Stomach (tissue), 9 donors: Measurements from ENCODE around the gene PCSK1N. TPM values are rescaled to one million over a fixed set of nuclear protein-coding genes. Genes with fewer than 3 reads are reported as not detected.

ENCODE experiments used
- DNase-seq, 2 donors: peaks; one replicate each; pipeline versions ENCODE4 v3.0.0 to v3.0.0-alpha.2; 2013 to 2019
- H3K27ac ChIP-seq, 5 donors: fragments of 200-600 bp in 4 of 5; sonication (generic) in 4 of 5; one replicate each; pipeline ENCODE4 v1.5.1; 2013 to 2019; ENCODE audit warnings: mild to moderate bottlenecking in 1 of 5, moderate library complexity in 1 of 5
- H3K27me3 ChIP-seq, 3 donors: fragments of 200-600 bp; sonication (generic); one replicate each; pipeline ENCODE4 v1.5.1; 2017 to 2019; ENCODE audit warnings: mixed run types in 1 of 3
- H3K36me3 ChIP-seq, 4 donors: fragments of 200-600 bp; sonication (generic); 1 replicate in 3 of 4; 2 replicates in 1 of 4; pipeline ENCODE4 v1.5.1; 2016 to 2019
- H3K4me1 ChIP-seq, 4 donors: fragments of 200-600 bp; sonication (generic); one replicate each; pipeline ENCODE4 v1.5.1; 2016 to 2019
- H3K4me3 ChIP-seq, 4 donors: fragments of 200-600 bp; sonication (generic) in 3 of 4; one replicate each; pipeline ENCODE4 v1.5.1; 2016 to 2019; ENCODE audit warnings: mild to moderate bottlenecking in 1 of 4
- H3K9me3 ChIP-seq, 4 donors: fragments of 200-600 bp; sonication (generic); one replicate each; pipeline ENCODE4 v1.5.1; 2016 to 2019
- CTCF ChIP-seq, 7 experiments: fragments of 450-650 bp in 4 of 7; fragments of 200-600 bp in 3 of 7; sonication (generic) in 3 of 7; IDR thresholded peaks; one replicate each; pipeline ENCODE4 v1.5.1; 2016 to 2019; ENCODE audit warnings: antibody characterized with exemption in 7 of 7, control low read depth in 2 of 7, mild to moderate bottlenecking in 1 of 7
- EP300 ChIP-seq: sonication (generic); formaldehyde crosslinking; IDR thresholded peaks from one replicate; pipeline ENCODE4 v1.6.1; 2017; ENCODE audit warnings: antibody characterized with exemption
- POLR2A ChIP-seq, 4 donors: fragments of 450-650 bp; IDR thresholded peaks; one replicate each; pipeline ENCODE4 v1.6.1; 2016; ENCODE audit warnings: antibody characterized with exemption in 4 of 4, control low read depth in 2 of 4, mild to moderate bottlenecking in 1 of 4, moderate library complexity in 1 of 4
- POLR2AphosphoS5 ChIP-seq, 3 donors: sonication (generic); formaldehyde crosslinking; IDR thresholded peaks; one replicate each; pipeline ENCODE4 v1.6.1; 2016; ENCODE audit warnings: antibody characterized with exemption in 3 of 3
- WGBS, 5 donors: extraction: QIAGEN DNeasy Blood & Tissue Kit in 3 of 5; methylation state at CpG; one replicate each; pipeline versions ENCODE4 v1.1.5 to v1.1.7; 2013 to 2018; 5-methylcytosine and 5-hydroxymethylcytosine counted together
- intact Hi-C: fragments of 100-400 bp; cut with DNase I; formaldehyde crosslinking; loops from one replicate; pipeline ENCODE4 v1.15.1; 2023; ENCODE audit warnings: low total_unique reads
- polyA plus RNA-seq, 3 donors: library from polyadenylated mRNA; stranded (reverse); fragments of 200-250 nt; gene quantifications; one replicate each; pipeline ENCODE4 v1.2.3, GENCODE V29; 2013
- total RNA-seq, 5 donors: library from RNA; depleted of rRNA; stranded (reverse); fragments of >200 nt; gene quantifications; one replicate each; pipeline versions ENCODE4 v1.1.0 to v1.2.3, GENCODE V29; 2014 to 2016
- donor health status: healthy with polysubstance abuse.
- donor health status: Bipolar disorder and iron deficiency.
- donor health status: healthy.

Gene PCSK1N
- total and polyA plus RNA-seq, 8 donors: 1.3 to 46.6 (median 12.7) TPM

GRCh38 chrX:48831136-48831908 is 4.1 kb downstream of the PCSK1N start:
- Histone ChIP-seq H3K4me3 (peak overlapping the region in 1 of 4 donors; percentile 22), H3K4me1 (peaks cover 0 to 18% (median 6%) of the 10 kb centered on the region in 4 donors), H3K9me3 (peaks cover 0 to 26% (median 7%) of the 10 kb centered on the region in 4 donors), H3K27me3 (peaks cover 6 to 70% (median 64%) of the 10 kb centered on the region in 3 donors), H3K36me3 (peaks cover 0 to 4% (median 0%) of the 10 kb centered on the region in 4 donors), H3K27ac (no peak overlapping the region)
- intact Hi-C loops: no loop called here
- 15 to 45% (median 31%) methylated on average over 12 to 58 of the region's 58 CpGs for WGBS, 5 donors
- DNase-seq: no peak
- TF ChIP-seq POLR2A (IDR thresholded peaks at IDR 0.05) (no peak), CTCF (IDR thresholded peaks at IDR 0.05) (no peak), POLR2AphosphoS5 (IDR thresholded peaks at IDR 0.05) (no peak), EP300 (no peak)

- intact Hi-C loops: no loop called here
- WGBS, 5 donors: 81 to 92% (median 87%) methylated on average over 18 to 24 of the region's 24 CpGs
- no peak for TF ChIP-seq EP300
- no peak for TF ChIP-seq POLR2AphosphoS5 (IDR thresholded peaks at IDR 0.05)
- TF ChIP-seq POLR2A (IDR thresholded peaks at IDR 0.05): no peak
- no peak for TF ChIP-seq CTCF (IDR thresholded peaks at IDR 0.05)
- no peak for DNase-seq
- peaks cover 0 to 7% (median 0%) of the 10 kb centered on the region in 4 donors for H3K4me1 ChIP-seq
- H3K9me3 ChIP-seq: peaks cover 0 to 42% (median 14%) of the 10 kb centered on the region in 4 donors
- peaks cover 6 to 59% (median 47%) of the 10 kb centered on the region in 3 donors for H3K27me3 ChIP-seq
- H3K27ac ChIP-seq: no peak overlapping the region
- H3K4me3 ChIP-seq: no peak overlapping the region
- peaks cover 0 to 24% (median 3%) of the 10 kb centered on the region in 4 donors for H3K36me3 ChIP-seq
Measured at GRCh38 chrX:48829016-48829735, 6.2 kb downstream of the PCSK1N start.

GRCh38 chrX:48827654-48827968 is 7.8 kb downstream of the PCSK1N start:
- Histone ChIP-seq H3K27ac (no peak overlapping the region), H3K27me3 (peaks cover 6 to 45% (median 40%) of the 10 kb centered on the region in 3 donors), H3K36me3 (peaks cover 0 to 40% (median 19%) of the 10 kb centered on the region in 4 donors), H3K4me1 (peaks cover 0 to 7% (median 0%) of the 10 kb centered on the region in 4 donors), H3K4me3 (no peak overlapping the region), H3K9me3 (peaks cover 0 to 42% (median 14%) of the 10 kb centered on the region in 4 donors)
- 50 to 76% (median 65%) methylated on average over 3 to 4 of the region's 4 CpGs for WGBS, 5 donors
- DNase-seq: no peak
- TF ChIP-seq CTCF (IDR thresholded peaks at IDR 0.05): no peak
- no peak for TF ChIP-seq POLR2AphosphoS5 (IDR thresholded peaks at IDR 0.05)
- no peak for TF ChIP-seq EP300
- no peak for TF ChIP-seq POLR2A (IDR thresholded peaks at IDR 0.05)
- intact Hi-C loops: no loop called here

GRCh38 chrX:48826876-48827653 is 8.3 kb downstream of the PCSK1N start:
- Histone ChIP-seq H3K27ac (no peak overlapping the region), H3K4me1 (peaks cover 0 to 6% (median 0%) of the 10 kb centered on the region in 4 donors), H3K27me3 (peaks cover 3 to 39% (median 36%) of the 10 kb centered on the region in 3 donors), H3K36me3 (peaks cover 0 to 45% (median 24%) of the 10 kb centered on the region in 4 donors), H3K9me3 (peaks cover 0 to 39% (median 14%) of the 10 kb centered on the region in 4 donors), H3K4me3 (no peak overlapping the region)
- intact Hi-C loops: no loop called here
- TF ChIP-seq POLR2AphosphoS5 (IDR thresholded peaks at IDR 0.05) (no peak), CTCF (IDR thresholded peaks at IDR 0.05) (no peak), POLR2A (IDR thresholded peaks at IDR 0.05) (no peak), EP300 (no peak)
- no peak for DNase-seq
- 26 to 61% (median 55%) methylated on average over 25 to 73 of the region's 73 CpGs for WGBS, 5 donors
